ENCODE data around the gene PABPN1. TPM values are rescaled to one million over a fixed set of nuclear protein-coding genes. Genes with fewer than 3 reads are reported as not detected.

Gene PABPN1
- total RNA-seq, 2 donors from 2014 or later, result 188 to 189 TPM

DNA sequence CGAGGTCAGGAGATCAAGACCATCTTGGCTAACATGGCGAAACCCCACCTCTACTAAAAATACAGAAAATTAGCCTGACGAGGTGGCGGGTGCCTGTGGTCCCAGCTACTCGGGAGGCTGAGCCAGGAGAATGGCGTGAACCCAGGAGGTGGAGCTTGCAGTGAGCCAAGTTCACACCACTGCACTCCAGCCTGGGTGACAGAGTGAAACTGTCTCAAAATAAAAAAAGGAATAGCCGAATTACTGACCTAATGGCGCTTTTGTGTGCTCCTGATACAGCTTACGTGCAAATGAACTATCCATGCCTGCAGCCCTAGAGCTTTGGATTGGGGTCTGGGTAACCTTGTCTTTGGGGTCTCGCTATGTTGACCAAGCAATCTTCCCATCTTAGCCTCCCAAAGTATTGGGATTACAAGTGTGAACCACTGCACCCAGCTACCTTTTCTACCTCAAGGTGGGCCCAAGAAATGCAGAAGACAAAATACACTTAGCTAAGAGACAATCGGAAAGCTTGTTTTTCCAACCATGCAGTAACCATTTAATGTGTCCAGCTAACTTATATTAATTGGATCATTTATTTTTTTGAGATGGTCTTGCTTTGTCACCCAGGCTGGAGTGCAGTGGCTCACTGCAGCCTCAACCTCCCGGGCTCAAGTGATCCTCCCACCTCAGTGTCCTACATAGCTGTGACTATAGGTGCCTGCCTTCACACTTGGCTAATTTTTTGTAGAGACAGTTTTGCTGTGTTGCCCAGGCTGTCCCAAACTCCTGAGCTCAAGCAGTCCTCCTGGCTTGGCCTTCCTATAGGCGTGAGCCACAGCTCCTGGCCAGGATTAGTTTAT is 5.5 kb downstream of the PABPN1 start:
- ATAC-seq (replicated peaks in 1 of 2), result no peak
- no peak overlapping the region for H3K27ac Mint-ChIP-seq
- H3K27me3 Mint-ChIP-seq (ENCODE audit: low read depth), result no peaks in the 10 kb centered on the region
- no peaks in the 10 kb centered on the region for H3K9me3 Mint-ChIP-seq
- peaks cover 9 to 14% of the 10 kb centered on the region in 2 donors for H3K36me3 Mint-ChIP-seq (ENCODE audit: insufficient read depth in 2 of 2)
- no peak for DNase-seq
- peaks cover 22% of the 10 kb centered on the region for H3K4me1 Mint-ChIP-seq (ENCODE audit: low read depth)
- no peak overlapping the region for H3K4me3 Mint-ChIP-seq

DNA sequence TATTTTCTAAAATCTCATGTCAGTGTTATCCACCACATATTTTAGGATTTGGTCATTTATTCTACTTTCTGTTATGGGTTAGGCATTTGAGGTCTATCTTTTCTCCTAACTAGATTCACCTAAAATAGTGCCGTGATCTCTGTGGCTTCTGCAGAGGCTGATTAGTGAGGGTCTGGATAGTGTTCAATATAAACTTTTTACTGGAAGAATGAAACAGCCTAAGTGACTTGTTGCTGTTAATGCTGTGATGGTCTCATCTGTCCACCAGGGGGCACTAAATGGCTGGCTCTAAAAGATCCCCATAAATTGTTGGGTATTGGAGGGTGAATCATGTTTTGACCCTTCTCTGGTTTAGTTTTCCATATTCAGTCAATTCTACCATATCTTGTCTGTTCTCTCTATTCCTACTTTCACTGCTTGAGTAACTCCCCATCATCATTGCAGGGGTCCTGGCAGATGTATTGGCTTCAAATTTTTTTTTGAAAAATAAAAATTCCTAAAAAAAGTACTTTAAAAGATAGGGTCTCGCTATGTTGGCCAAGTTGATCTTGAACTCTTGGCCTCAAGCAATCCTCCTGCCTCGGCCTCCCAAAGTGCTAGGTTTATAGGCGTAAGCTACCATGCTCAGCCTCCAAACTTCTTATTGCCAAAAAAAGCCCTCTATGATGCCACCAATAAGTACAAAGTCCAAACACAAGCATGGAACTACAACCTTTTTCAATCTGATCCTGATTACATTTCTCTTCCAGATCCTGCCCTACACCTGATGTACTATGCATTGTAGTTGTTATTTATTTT is 6.9 kb downstream of the PABPN1 start:
- no peak overlapping the region for H3K4me3 Mint-ChIP-seq
- H3K27me3 Mint-ChIP-seq (ENCODE audit: low read depth), result no peaks in the 10 kb centered on the region
- DNase-seq, result peak; percentile 66 to 70
- no peaks in the 10 kb centered on the region for H3K9me3 Mint-ChIP-seq
- ATAC-seq (replicated peaks in 1 of 2), result peak; percentile 75 to 82
- H3K4me1 Mint-ChIP-seq (ENCODE audit: low read depth), result peaks cover 13% of the 10 kb centered on the region
- H3K27ac Mint-ChIP-seq, result no peak overlapping the region
- H3K36me3 Mint-ChIP-seq (ENCODE audit: insufficient read depth in 2 of 2), result peaks cover 4% of the 10 kb centered on the region in 2 donors

DNA sequence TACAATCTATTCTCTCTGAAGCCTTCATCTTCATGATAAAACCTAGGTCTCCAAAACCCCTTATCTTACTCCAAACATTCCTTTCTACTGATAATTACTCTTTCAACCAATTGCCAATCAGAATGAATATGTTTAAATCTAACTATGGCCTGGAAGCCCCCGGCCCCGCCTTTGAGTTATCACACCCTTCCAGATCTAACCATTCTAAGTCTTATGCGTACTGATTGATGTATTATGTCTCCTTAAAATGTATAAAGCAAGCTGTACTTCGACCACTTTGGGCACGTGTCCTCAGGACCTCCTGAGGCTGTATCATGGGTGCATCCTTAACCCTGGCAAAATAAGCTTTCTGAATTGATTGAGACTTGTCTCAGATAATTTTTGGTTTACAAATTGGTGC is 14.4 kb downstream of the PABPN1 start:
- Mint-ChIP-seq H3K4me1 (ENCODE audit: low read depth) (no peaks in the 10 kb centered on the region), H3K27me3 (ENCODE audit: low read depth) (no peaks in the 10 kb centered on the region), H3K9me3 (peaks cover 3% of the 10 kb centered on the region in 2 donors), H3K4me3 (no peak overlapping the region), H3K27ac (no peak overlapping the region), H3K36me3 (ENCODE audit: insufficient read depth in 2 of 2) (peaks cover 1 to 3% of the 10 kb centered on the region in 2 donors)
- ATAC-seq (replicated peaks in 1 of 2), result no peak
- DNase-seq, result no peak

DNA sequence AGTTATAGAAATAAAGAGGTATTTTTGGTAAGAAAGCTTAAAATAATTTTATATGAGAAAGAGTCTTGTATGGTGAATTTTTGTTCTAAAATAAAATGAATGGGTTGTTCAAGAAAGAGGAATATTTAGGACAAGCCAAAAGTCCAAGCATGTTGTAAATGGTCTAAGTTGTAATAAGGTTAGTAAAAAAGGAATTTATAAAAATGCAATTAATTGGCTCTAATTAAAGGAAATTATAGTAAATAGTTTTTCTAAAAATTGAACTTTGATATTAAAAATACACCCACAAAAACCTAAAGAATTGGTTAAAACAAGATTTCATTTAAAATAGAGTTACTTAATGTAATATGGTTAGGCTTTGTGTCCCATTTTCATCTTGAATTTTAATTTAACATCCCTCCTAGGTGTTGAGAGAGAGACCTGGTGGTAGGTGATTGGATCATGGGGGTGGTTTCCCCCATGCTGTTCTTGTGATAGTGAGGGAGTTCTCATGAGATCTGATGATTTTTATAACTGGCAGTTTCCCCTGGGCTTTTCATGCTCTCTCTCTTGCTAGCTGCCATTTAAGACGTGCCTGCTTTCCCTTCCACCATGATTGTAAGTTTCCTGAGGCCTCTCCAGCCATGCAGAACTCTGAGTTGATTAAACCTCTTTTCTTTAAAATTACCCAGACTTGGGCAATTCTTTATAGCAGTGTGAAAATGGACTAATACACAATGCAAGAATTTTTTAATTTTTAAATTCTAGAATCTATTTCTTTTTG is 18.4 kb downstream of the PABPN1 start:
- ATAC-seq (replicated peaks in 1 of 2) (no peak), DNase-seq (no peak)
- Mint-ChIP-seq H3K27me3 (ENCODE audit: low read depth) (no peaks in the 10 kb centered on the region), H3K27ac (no peak overlapping the region), H3K4me1 (ENCODE audit: low read depth) (no peaks in the 10 kb centered on the region), H3K4me3 (no peak overlapping the region), H3K9me3 (peaks cover 3% of the 10 kb centered on the region in 2 donors), H3K36me3 (ENCODE audit: insufficient read depth in 2 of 2) (peaks cover 1 to 3% of the 10 kb centered on the region in 2 donors)

DNA sequence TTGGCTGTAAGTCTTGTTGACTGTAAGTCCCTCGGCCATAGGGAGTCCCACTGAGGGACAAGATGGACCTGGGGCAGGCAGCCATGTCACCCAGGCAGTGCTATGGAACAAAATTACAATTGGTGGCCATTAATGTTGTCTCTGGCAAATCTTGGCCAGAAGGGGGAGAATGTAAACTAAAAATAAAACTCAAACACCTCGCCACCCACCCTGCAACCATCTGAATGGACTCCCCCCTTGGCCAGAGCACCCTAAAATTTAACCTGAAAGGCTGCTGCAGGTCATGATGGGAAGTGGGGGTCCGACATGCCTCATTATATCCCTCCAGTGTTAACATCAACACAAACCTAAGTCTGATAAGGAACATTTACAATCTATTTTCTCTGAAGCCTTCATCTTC is 23.2 kb downstream of the PABPN1 start:
- ATAC-seq (replicated peaks in 1 of 2) (no peak), DNase-seq (no peak)
- no peaks in the 10 kb centered on the region for H3K9me3 Mint-ChIP-seq
- no peaks in the 10 kb centered on the region for H3K36me3 Mint-ChIP-seq (ENCODE audit: insufficient read depth in 2 of 2)
- H3K27ac Mint-ChIP-seq, result no peak overlapping the region
- no peak overlapping the region for H3K4me3 Mint-ChIP-seq
- no peaks in the 10 kb centered on the region for H3K27me3 Mint-ChIP-seq (ENCODE audit: low read depth)
- H3K4me1 Mint-ChIP-seq (ENCODE audit: low read depth), result no peaks in the 10 kb centered on the region

DNA sequence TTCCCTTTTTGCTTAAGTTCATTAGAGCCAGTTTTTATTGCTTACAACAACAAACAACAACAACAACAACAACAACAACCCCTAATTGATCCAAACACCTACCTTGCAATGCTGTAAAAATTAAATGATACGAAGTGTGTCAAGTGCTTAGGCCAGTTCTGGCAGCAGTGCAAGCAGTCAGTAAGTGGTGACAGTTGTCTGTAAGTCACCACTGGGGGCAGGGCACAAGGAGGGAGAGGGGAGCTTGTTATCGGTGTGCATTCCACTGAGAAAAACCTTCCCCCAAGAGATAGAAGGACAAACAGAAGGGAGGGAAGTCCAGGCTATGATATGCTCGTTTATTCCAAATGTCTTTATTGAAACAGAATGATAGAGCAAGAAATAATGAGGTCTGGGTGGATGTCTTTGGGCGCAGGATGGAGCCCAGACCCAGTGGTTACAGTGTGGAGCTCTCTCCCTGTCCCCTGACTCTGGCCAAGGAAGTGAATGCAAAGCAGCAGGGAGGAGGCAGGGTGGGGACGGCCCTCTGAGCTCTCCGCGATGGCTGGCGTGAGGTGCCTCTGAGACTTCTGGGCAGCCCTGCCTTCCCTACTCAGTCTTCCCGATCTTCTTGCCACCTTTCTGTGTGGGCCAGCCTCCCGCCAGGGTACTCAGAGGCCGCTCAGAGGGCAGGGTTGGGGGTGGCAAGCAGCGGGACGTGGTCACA is 24.9 kb downstream of the PABPN1 start:
- H3K36me3 Mint-ChIP-seq (ENCODE audit: insufficient read depth in 2 of 2), result no peaks in the 10 kb centered on the region
- no peak overlapping the region for H3K4me3 Mint-ChIP-seq
- peaks cover 0 to 3% of the 10 kb centered on the region in 2 donors for H3K9me3 Mint-ChIP-seq
- H3K27me3 Mint-ChIP-seq (ENCODE audit: low read depth), result peaks cover 7% of the 10 kb centered on the region
- H3K4me1 Mint-ChIP-seq (ENCODE audit: low read depth), result no peaks in the 10 kb centered on the region
- no peak overlapping the region for H3K27ac Mint-ChIP-seq
- DNase-seq, result no peak
- no peak for ATAC-seq (replicated peaks in 1 of 2)

DNA sequence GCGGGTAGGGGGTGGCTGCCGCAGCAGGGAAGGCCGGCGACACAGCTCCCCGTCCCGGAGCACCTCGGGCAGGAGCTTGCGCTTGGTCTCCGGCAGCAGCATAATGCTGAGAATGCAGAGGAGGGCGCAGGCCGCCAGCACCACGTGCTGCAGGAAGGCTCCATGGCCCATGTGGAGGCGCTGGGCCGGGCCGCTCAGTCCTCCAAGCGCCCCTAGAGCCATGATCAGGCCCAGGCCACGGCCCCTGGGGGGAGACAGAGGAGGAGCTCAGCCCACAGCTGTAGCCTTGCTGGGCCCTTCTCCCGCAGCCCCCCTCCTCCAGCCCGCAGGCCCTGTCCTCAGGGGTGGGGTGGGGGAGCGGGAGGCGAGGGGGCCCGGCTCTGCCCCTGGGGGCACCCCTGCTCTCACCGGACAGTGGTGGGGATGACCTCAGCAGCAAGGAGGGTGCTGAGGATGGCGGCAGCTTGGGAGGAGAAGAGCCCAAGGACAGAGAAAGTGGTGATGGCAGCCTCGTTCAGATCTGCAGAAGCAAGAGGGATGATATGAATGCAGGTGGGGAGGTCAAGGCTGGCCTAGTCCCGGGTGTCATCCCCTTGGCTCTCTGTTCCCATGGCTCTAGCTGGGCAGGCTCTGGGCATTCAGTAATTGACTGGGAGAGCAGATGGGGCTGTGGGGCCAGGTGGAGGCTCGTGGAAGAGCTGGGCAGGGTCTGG is 25.6 kb downstream of the PABPN1 start:
- no peaks in the 10 kb centered on the region for H3K4me1 Mint-ChIP-seq (ENCODE audit: low read depth)
- H3K27ac Mint-ChIP-seq, result no peak overlapping the region
- peaks cover 11% of the 10 kb centered on the region for H3K27me3 Mint-ChIP-seq (ENCODE audit: low read depth)
- H3K4me3 Mint-ChIP-seq, result no peak overlapping the region
- ATAC-seq (replicated peaks in 1 of 2), result no peak
- H3K36me3 Mint-ChIP-seq (ENCODE audit: insufficient read depth in 2 of 2), result no peaks in the 10 kb centered on the region
- peaks cover 0 to 3% of the 10 kb centered on the region in 2 donors for H3K9me3 Mint-ChIP-seq
- no peak for DNase-seq

DNA sequence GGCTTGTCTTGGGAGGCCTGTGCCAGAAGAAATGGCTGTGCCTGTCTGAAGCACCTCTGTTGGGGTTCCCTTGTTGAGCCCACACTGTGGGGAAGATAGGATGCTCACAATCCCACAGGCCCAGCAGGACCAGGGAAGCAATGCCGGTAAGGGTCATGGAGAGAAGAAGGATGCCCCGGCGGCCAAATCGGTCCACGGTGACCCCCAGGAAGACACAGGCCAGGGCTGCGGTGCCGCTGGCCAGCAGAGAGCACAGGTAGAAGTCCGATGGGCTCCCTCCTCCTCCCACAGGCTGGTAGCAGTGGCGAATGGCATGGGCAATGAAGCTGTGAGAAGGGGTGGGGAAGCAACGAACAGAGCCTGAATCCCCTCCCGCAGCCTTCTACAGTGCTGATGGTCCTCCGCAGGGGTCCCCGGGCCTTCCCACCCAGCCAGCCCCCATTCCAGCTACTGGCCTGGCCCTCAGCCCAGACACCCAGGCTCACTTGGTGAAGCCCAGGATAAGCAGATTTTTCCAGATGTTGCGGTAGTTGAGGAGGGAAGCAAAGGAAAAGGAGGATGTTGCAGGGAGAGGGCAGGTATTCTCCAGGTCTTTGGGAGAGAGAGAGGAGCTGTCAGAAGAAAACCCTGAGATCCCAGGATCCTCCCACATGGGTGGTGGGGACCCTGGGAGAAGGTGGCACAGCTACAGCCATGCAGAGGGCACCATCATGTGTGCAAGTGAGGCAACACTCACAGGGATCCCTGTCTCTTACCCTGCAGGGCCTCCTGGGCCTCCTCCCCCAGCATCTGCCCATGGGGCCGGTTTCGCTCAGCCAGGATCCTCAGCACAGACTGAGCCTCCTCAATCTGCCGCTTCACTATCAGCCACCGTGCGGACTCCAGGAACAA is 26.4 kb downstream of the PABPN1 start:
- Mint-ChIP-seq H3K4me3 (no peak overlapping the region), H3K4me1 (ENCODE audit: low read depth) (no peaks in the 10 kb centered on the region), H3K9me3 (peaks cover 0 to 3% of the 10 kb centered on the region in 2 donors), H3K27ac (no peak overlapping the region), H3K27me3 (ENCODE audit: low read depth) (peaks cover 11% of the 10 kb centered on the region), H3K36me3 (ENCODE audit: insufficient read depth in 2 of 2) (no peaks in the 10 kb centered on the region)
- DNase-seq (no peak), ATAC-seq (replicated peaks in 1 of 2) (no peak)

DNA sequence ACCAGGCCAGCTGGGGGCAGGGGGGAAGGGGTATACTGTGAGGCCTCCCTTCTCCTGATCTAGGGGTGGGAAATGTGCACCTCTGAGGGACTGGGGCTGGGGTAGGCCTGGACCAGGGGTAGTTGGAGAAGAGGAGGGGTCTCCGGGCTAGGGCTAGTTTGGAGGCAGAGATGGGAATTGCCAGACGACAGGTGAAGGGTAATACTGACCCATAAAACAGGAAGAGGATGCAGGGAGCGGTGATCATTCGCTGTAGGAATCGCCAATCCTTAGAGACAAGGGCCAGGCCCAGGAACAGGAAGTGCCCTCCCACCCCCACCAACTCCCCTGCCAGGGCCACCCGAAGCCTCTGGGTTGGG is 27.0 kb downstream of the PABPN1 start:
- Mint-ChIP-seq H3K4me1 (ENCODE audit: low read depth) (peaks cover 6% of the 10 kb centered on the region), H3K9me3 (peaks cover 0 to 3% of the 10 kb centered on the region in 2 donors), H3K4me3 (no peak overlapping the region), H3K27me3 (ENCODE audit: low read depth) (peaks cover 17% of the 10 kb centered on the region), H3K36me3 (ENCODE audit: insufficient read depth in 2 of 2) (no peaks in the 10 kb centered on the region), H3K27ac (no peak overlapping the region)
- DNase-seq (no peak), ATAC-seq (replicated peaks in 1 of 2) (no peak)

DNA sequence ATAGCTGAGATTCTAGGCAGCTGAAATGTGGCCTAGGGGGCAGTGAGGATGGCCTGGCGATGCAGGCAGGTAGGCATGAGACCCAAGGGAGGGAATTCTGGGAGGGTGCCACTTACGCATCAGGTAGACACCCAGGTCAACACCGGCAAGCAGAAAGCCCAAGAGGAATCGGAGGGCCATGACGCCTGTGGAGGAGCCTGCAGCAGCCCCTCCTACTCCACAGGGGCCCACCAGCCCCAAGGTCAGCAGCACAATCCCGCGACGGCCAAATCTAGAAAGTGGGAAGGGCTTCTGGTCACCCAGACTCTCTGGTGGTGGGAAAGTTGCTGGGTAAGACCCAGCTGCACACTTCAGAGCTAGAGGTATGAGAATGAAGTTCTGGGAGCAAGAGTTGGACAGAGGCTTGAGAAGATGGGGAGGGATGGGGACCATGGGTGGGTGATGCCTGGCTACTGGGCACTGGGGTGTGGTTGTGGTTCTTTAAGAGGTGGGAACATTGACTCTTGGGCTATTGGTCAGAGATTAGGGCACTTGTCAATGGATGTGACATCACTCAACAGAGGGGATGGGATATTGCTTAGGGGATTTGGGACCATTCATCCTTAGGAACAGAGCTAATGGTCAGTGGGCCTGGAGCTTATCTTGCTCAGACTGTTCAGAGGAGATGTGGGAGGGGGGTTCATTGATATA is 28.0 kb downstream of the PABPN1 start:
- Mint-ChIP-seq H3K27me3 (ENCODE audit: low read depth) (peaks cover 28% of the 10 kb centered on the region), H3K9me3 (peaks cover 0 to 3% of the 10 kb centered on the region in 2 donors), H3K36me3 (ENCODE audit: insufficient read depth in 2 of 2) (no peaks in the 10 kb centered on the region)

More for the DNA sequence above, 28.0 kb downstream of the PABPN1 start:
- no peak overlapping the region for H3K27ac Mint-ChIP-seq
- peaks cover 8% of the 10 kb centered on the region for H3K4me1 Mint-ChIP-seq (ENCODE audit: low read depth)
- no peak for DNase-seq
- H3K4me3 Mint-ChIP-seq, result no peak overlapping the region
- ATAC-seq (replicated peaks in 1 of 2), result no peak
